HUES48 (cell line): ENCODE measurements around the gene TMEM184B.
"Not testable (repeated sequence)": the region's sequence is repeated elsewhere in the genome, so short reads cannot be mapped to it uniquely, and the experiment has no call there.

Source experiments
- H3K27ac ChIP-seq: one replicate; pipeline ENCODE4 v1.7.0; 2013; ENCODE audit warnings: low read depth, low read length, inconsistent platforms
- H3K27me3 ChIP-seq: 2 replicates; pipeline ENCODE4 v1.6.1; 2013; ENCODE audit warnings: mild to moderate bottlenecking, low read length; ENCODE audit not compliant: control insufficient read depth, insufficient read depth
- H3K36me3 ChIP-seq: 2 replicates; pipeline ENCODE4 v1.6.1; 2013; ENCODE audit warnings: low read length; ENCODE audit not compliant: control insufficient read depth, insufficient read depth
- H3K4me1 ChIP-seq: 2 replicates; pipeline ENCODE4 v1.6.1; 2013; ENCODE audit warnings: mild to moderate bottlenecking, low read length; ENCODE audit not compliant: control insufficient read depth, insufficient read depth
- H3K4me3 ChIP-seq: 2 replicates; pipeline ENCODE4 v1.5.1; 2013; ENCODE audit warnings: mild to moderate bottlenecking, low read depth, low read length
- H3K9ac ChIP-seq: 2 replicates; pipeline ENCODE4 v1.6.1; 2013; ENCODE audit warnings: mild to moderate bottlenecking, low read depth, low read length, moderate library complexity
- H3K9me3 ChIP-seq: 2 replicates; pipeline ENCODE4 v1.6.1; 2013; ENCODE audit warnings: low read length; ENCODE audit not compliant: control insufficient read depth, insufficient read depth

TMEM184B gene

GRCh38 chr22:38184788-38185187, 88.0 kb downstream of the TMEM184B start:
- H3K4me1 ChIP-seq = peaks cover 18% of the 10 kb centered on the region
- H3K9ac ChIP-seq = no peak overlapping the region
- H3K27ac ChIP-seq = no peak overlapping the region
- H3K27me3 ChIP-seq = no peaks in the 10 kb centered on the region
- no peaks in the 10 kb centered on the region for H3K36me3 ChIP-seq
- H3K9me3 ChIP-seq = no peaks in the 10 kb centered on the region
- H3K4me3 ChIP-seq = no peak overlapping the region

GRCh38 chr22:38181453-38182200, 91.2 kb downstream of the TMEM184B start, which contains the start of gene PLA2G6:
Gene PLA2G6 (minus strand): TSS chr22:38181830. CDS start chr22:38169426, 12,404 bp downstream.
- H3K4me3 ChIP-seq = peak within 1 kb of the TSS; percentile 76
- H3K27ac ChIP-seq = peak within 1 kb of the TSS; percentile 92
- H3K9me3 ChIP-seq = no peaks in the 10 kb centered on the region
- H3K36me3 ChIP-seq = no peaks in the 10 kb centered on the region
- H3K27me3 ChIP-seq = no peaks in the 10 kb centered on the region
- peaks cover 26% of the 10 kb centered on the region for H3K4me1 ChIP-seq
- peak within 1 kb of the TSS; percentile 92 for H3K9ac ChIP-seq

- Histone ChIP-seq H3K9ac (peak overlapping the region; percentile 92), H3K4me1 (peaks cover 26% of the 10 kb centered on the region), H3K9me3 (no peaks in the 10 kb centered on the region), H3K36me3 (no peaks in the 10 kb centered on the region), H3K27me3 (no peaks in the 10 kb centered on the region), H3K4me3 (peak overlapping the region; percentile 76), H3K27ac (peak overlapping the region; percentile 92)
Observed at GRCh38 chr22:38180841-38181452, 91.9 kb downstream of the TMEM184B start.

GRCh38 chr22:38178605-38178937, 94.2 kb downstream of the TMEM184B start:
- H3K4me1 ChIP-seq = peaks cover 26% of the 10 kb centered on the region
- not testable (repeated sequence) for H3K9ac ChIP-seq, H3K27me3 ChIP-seq, H3K9me3 ChIP-seq, H3K36me3 ChIP-seq, H3K4me3 ChIP-seq
- H3K27ac ChIP-seq = peak overlapping the region; percentile 83

GRCh38 chr22:38177926-38178604, 94.7 kb downstream of the TMEM184B start:
- Histone ChIP-seq H3K36me3 (no peaks in the 10 kb centered on the region), H3K27me3 (no peaks in the 10 kb centered on the region), H3K4me3 (no peak overlapping the region), H3K9ac (no peak overlapping the region; the same call in 1 of the 2 replicates), H3K9me3 (no peaks in the 10 kb centered on the region), H3K4me1 (peaks cover 26% of the 10 kb centered on the region), H3K27ac (peak overlapping the region; percentile 83)

- not testable (repeated sequence) for H3K9me3 ChIP-seq, H3K27me3 ChIP-seq, H3K9ac ChIP-seq, H3K36me3 ChIP-seq, H3K4me3 ChIP-seq
- H3K27ac ChIP-seq = peak overlapping the region; percentile 83
- H3K4me1 ChIP-seq = peaks cover 26% of the 10 kb centered on the region
Observed at GRCh38 chr22:38177571-38177925, 95.3 kb downstream of the TMEM184B start.

GRCh38 chr22:38177044-38177443, 95.8 kb downstream of the TMEM184B start:
- H3K4me1 ChIP-seq = peaks cover 24% of the 10 kb centered on the region

GRCh38 chr22:38176170-38176741, 96.6 kb downstream of the TMEM184B start:
- H3K4me3 ChIP-seq = no peak overlapping the region
- no peak overlapping the region for H3K9ac ChIP-seq
- H3K27ac ChIP-seq = no peak overlapping the region
- no peaks in the 10 kb centered on the region for H3K27me3 ChIP-seq
- H3K4me1 ChIP-seq = peaks cover 20% of the 10 kb centered on the region
- H3K36me3 ChIP-seq = no peaks in the 10 kb centered on the region
- H3K9me3 ChIP-seq = no peaks in the 10 kb centered on the region

More at GRCh38 chr22:38177044-38177443, 95.8 kb downstream of the TMEM184B start:
- H3K4me3 ChIP-seq = no peak overlapping the region
- no peaks in the 10 kb centered on the region for H3K27me3 ChIP-seq
- H3K36me3 ChIP-seq = no peaks in the 10 kb centered on the region
- H3K9ac ChIP-seq = no peak overlapping the region
- H3K9me3 ChIP-seq = no peaks in the 10 kb centered on the region
- H3K27ac ChIP-seq = no peak overlapping the region

GRCh38 chr22:38175206-38176118, 97.3 kb downstream of the TMEM184B start:
- Histone ChIP-seq H3K9ac (no peak overlapping the region), H3K4me3 (no peak overlapping the region), H3K27me3 (no peaks in the 10 kb centered on the region), H3K27ac (no peak overlapping the region), H3K4me1 (peaks cover 12% of the 10 kb centered on the region), H3K36me3 (no peaks in the 10 kb centered on the region), H3K9me3 (no peaks in the 10 kb centered on the region)

- no peaks in the 10 kb centered on the region for H3K36me3 ChIP-seq
- no peaks in the 10 kb centered on the region for H3K9me3 ChIP-seq
- no peak overlapping the region for H3K9ac ChIP-seq
- no peak overlapping the region for H3K4me3 ChIP-seq
- H3K4me1 ChIP-seq = peaks cover 8% of the 10 kb centered on the region
- no peak overlapping the region for H3K27ac ChIP-seq
- H3K27me3 ChIP-seq = no peaks in the 10 kb centered on the region
Observed at GRCh38 chr22:38174626-38175025, 98.2 kb downstream of the TMEM184B start.
